SK-N-SH treated with all-trans-retinoic acid at 6 μM for 48 hours (cell line): Measurements from ENCODE around the gene ZFYVE28.

Experiments
- ATAC-seq: fragments of 200-7000 bp; cut with Tn5 transposase; 3 replicates; pipeline ENCODE4 v1.9.1; 2020; ENCODE audit warnings: mild to moderate bottlenecking, moderate library complexity
- ARNTL ChIP-seq: fragments of 450-650 bp; formaldehyde crosslinking; IDR thresholded peaks from 2 replicates; pipeline ENCODE4 v1.5.0; 2020; ENCODE audit warnings: low read depth, mild to moderate bottlenecking, moderate library complexity, borderline replicate concordance
- BACH2 ChIP-seq: fragments of 250-450 bp; sonication (Bioruptor Pico); IDR thresholded peaks from 2 replicates; pipeline ENCODE4 v1.9.0; 2021; ENCODE audit warnings: mild to moderate bottlenecking, borderline replicate concordance
- CREB5 ChIP-seq: fragments of 250-450 bp; sonication (Bioruptor Pico); IDR thresholded peaks from 2 replicates; pipeline ENCODE4 v1.5.1; 2020; ENCODE audit warnings: low read depth, mild to moderate bottlenecking, moderate library complexity
- CSRNP3 ChIP-seq: fragments of 250-450 bp; sonication (Bioruptor Pico); IDR thresholded peaks from 2 replicates; pipeline ENCODE4 v1.5.1; 2021; ENCODE audit warnings: mild to moderate bottlenecking, moderate library complexity
- ESRRG ChIP-seq: fragments of 250-450 bp; sonication (Bioruptor Pico); IDR thresholded peaks from 2 replicates; pipeline ENCODE4 v1.6.1; 2021; ENCODE audit warnings: mild to moderate bottlenecking
- GLIS3 ChIP-seq: fragments of 250-450 bp; sonication (Bioruptor Pico); IDR thresholded peaks from 2 replicates; pipeline ENCODE4 v1.5.0; 2020; ENCODE audit warnings: mild to moderate bottlenecking, moderate library complexity
- OSR1 ChIP-seq: fragments of 250-450 bp; sonication (Bioruptor Pico); IDR thresholded peaks from 2 replicates; pipeline ENCODE4 v1.8.0; 2022; ENCODE audit warnings: moderate library complexity, mild to moderate bottlenecking, inconsistent platforms
- PATZ1 ChIP-seq: fragments of 250-450 bp; sonication (Bioruptor Pico); IDR thresholded peaks from 2 replicates; pipeline ENCODE4 v1.8.0; 2020; ENCODE audit warnings: mild to moderate bottlenecking, moderate library complexity, borderline replicate concordance
- POU6F1 ChIP-seq: fragments of 250-450 bp; sonication (Bioruptor Pico); IDR thresholded peaks from 2 replicates; pipeline ENCODE4 v1.8.0; 2021; ENCODE audit warnings: low read depth, mild to moderate bottlenecking, moderate library complexity, borderline replicate concordance
- PPARA ChIP-seq: fragments of 250-450 bp; sonication (Bioruptor Pico); IDR thresholded peaks from 2 replicates; pipeline ENCODE4 v1.5.0; 2020; ENCODE audit warnings: mild to moderate bottlenecking, borderline replicate concordance
- RARB ChIP-seq: fragments of 250-450 bp; sonication (Bioruptor Pico); IDR thresholded peaks from 2 replicates; pipeline ENCODE4 v1.8.0; 2021; ENCODE audit warnings: mild to moderate bottlenecking, moderate library complexity
- SNAI2 ChIP-seq: fragments of 250-450 bp; sonication (Bioruptor Pico); IDR thresholded peaks from 2 replicates; pipeline ENCODE4 v1.5.0; 2020; ENCODE audit warnings: mild to moderate bottlenecking, moderate library complexity
- TCF4 ChIP-seq: fragments of 250-450 bp; sonication (Bioruptor Pico); IDR thresholded peaks from 2 replicates; pipeline ENCODE4 v1.8.0; 2021; ENCODE audit warnings: mild to moderate bottlenecking, moderate library complexity, borderline replicate concordance
- TOX ChIP-seq: fragments of 250-450 bp; sonication (Bioruptor Pico); IDR thresholded peaks from 2 replicates; pipeline ENCODE4 v1.8.0; 2021; ENCODE audit warnings: mild to moderate bottlenecking, moderate library complexity, borderline replicate concordance
- TSHZ2 ChIP-seq: fragments of 250-450 bp; sonication (Bioruptor Pico); IDR thresholded peaks from 2 replicates; pipeline ENCODE4 v1.5.0; 2020; ENCODE audit warnings: mild to moderate bottlenecking, moderate library complexity
- ZC3H10 ChIP-seq: fragments of 250-450 bp; sonication (Bioruptor Pico); IDR thresholded peaks from 2 replicates; pipeline ENCODE4 v1.5.1; 2021; ENCODE audit warnings: mild to moderate bottlenecking, moderate library complexity
- ZFP3 ChIP-seq: fragments of 250-450 bp; sonication (Bioruptor Pico); IDR thresholded peaks from 2 replicates; pipeline ENCODE4 v1.5.0; 2020; ENCODE audit warnings: mild to moderate bottlenecking, moderate library complexity
- ZFP30 ChIP-seq: fragments of 450-650 bp; formaldehyde crosslinking; IDR thresholded peaks from 2 replicates; pipeline ENCODE4 v1.5.0; 2022; ENCODE audit warnings: mild to moderate bottlenecking, moderate library complexity
- ZNF565 ChIP-seq: fragments of 450-650 bp; formaldehyde crosslinking; conservative IDR thresholded peaks from 2 replicates; pipeline ENCODE4 v1.5.0; 2020; ENCODE audit warnings: low read depth, mild to moderate bottlenecking, moderate library complexity
- ZNF70 ChIP-seq: fragments of 450-650 bp; formaldehyde crosslinking; IDR thresholded peaks from 2 replicates; pipeline ENCODE4 v1.5.0; 2020; ENCODE audit warnings: mild to moderate bottlenecking, moderate library complexity
- ZNF8 ChIP-seq: fragments of 450-650 bp; formaldehyde crosslinking; IDR thresholded peaks from 2 replicates; pipeline ENCODE4 v1.5.0; 2020; ENCODE audit warnings: mild to moderate bottlenecking, moderate library complexity

ZFYVE28 gene

GRCh38 chr4:2243681-2244380 is 174.6 kb downstream of the ZFYVE28 start (continued):
- no peak for TF ChIP-seq POU6F1 (CRISPR knock-in tag)
- no peak for TF ChIP-seq GLIS3 (CRISPR knock-in tag)
- no peak for TF ChIP-seq PPARA
- TF ChIP-seq RARB: no peak
- TF ChIP-seq ZFP30: no peak
- no peak for TF ChIP-seq TOX (CRISPR knock-in tag)
- no peak for TF ChIP-seq ZNF8 (CRISPR knock-in tag)
- no peak for TF ChIP-seq ZFP3 (CRISPR knock-in tag)
- TF ChIP-seq OSR1 (CRISPR knock-in tag): no peak
- no peak for TF ChIP-seq ZNF565 (CRISPR knock-in tag)
- TF ChIP-seq PATZ1 (CRISPR knock-in tag): no peak
- no peak for TF ChIP-seq BACH2
- no peak for TF ChIP-seq ESRRG
- TF ChIP-seq ZC3H10: no peak

- no peak for TF ChIP-seq ESRRG
- no peak for TF ChIP-seq TOX (CRISPR knock-in tag)
- no peak for TF ChIP-seq SNAI2 (CRISPR knock-in tag)
- no peak for TF ChIP-seq TCF4 (CRISPR knock-in tag)
- no peak for TF ChIP-seq ARNTL (CRISPR knock-in tag)
- no peak for TF ChIP-seq ZFP30
- no peak for TF ChIP-seq RARB
- no peak for TF ChIP-seq POU6F1 (CRISPR knock-in tag)
- no peak for TF ChIP-seq GLIS3 (CRISPR knock-in tag)
- TF ChIP-seq BACH2: no peak
- TF ChIP-seq ZC3H10: no peak
- no peak for TF ChIP-seq ZNF70
- TF ChIP-seq TSHZ2 (CRISPR knock-in tag): no peak
- TF ChIP-seq ZFP3 (CRISPR knock-in tag): no peak
- TF ChIP-seq CREB5 (CRISPR knock-in tag): no peak
- TF ChIP-seq CSRNP3 (CRISPR knock-in tag): no peak
- no peak for TF ChIP-seq ZNF565 (CRISPR knock-in tag)
- peak; percentile 93 for ATAC-seq
Observed at GRCh38 chr4:2241410-2242353, 176.8 kb downstream of the ZFYVE28 start, which contains the start of the genes HAUS3 and POLN. Gene HAUS3 (minus strand): TSS chr4:2242121. CDS start chr4:2240946, 1,175 bp downstream. Gene POLN (minus strand): TSS chr4:2242121. CDS start chr4:2229231, 12,890 bp downstream.
